Breast epithelium (tissue), 4 donors: Measurements from ENCODE around the gene SHISA8. TPM values are rescaled to one million over a fixed set of nuclear protein-coding genes. Genes with fewer than 3 reads are reported as not detected.

Source experiments
- DNase-seq, 2 donors: peaks; one replicate each; pipeline ENCODE4 v3.0.0-alpha.2; 2019; ENCODE audit warnings: low spot score in 2 of 2
- H3K27ac ChIP-seq, 2 donors: fragments of 200-600 bp; sonication (generic) in 1 of 2; one replicate each; pipeline ENCODE4 v1.5.1; 2016 to 2019; ENCODE audit warnings: mild to moderate bottlenecking in 1 of 2
- H3K27me3 ChIP-seq, 2 donors: fragments of 200-600 bp; sonication (generic) in 1 of 2; one replicate each; pipeline versions ENCODE4 v1.5.1 to v1.6.0; 2017 to 2019; ENCODE audit warnings: control low read depth in 1 of 2, mild to moderate bottlenecking in 1 of 2
- H3K36me3 ChIP-seq: fragments of 200-600 bp; one replicate; pipeline ENCODE4 v1.5.1; 2019
- H3K4me1 ChIP-seq, 2 donors: fragments of 200-600 bp; sonication (generic); one replicate each; pipeline ENCODE4 v1.5.1; 2016 to 2019; ENCODE audit warnings: control low read depth in 1 of 2
- H3K4me3 ChIP-seq, 3 donors: fragments of 200-600 bp; sonication (generic); 1 replicate in 2 of 3; 2 replicates in 1 of 3; pipeline ENCODE4 v1.5.1; 2016 to 2019; ENCODE audit warnings: mild to moderate bottlenecking in 3 of 3, moderate library complexity in 2 of 3
- H3K9me3 ChIP-seq, 2 donors: fragments of 200-600 bp; sonication (generic) in 1 of 2; one replicate each; pipeline ENCODE4 v1.5.1; 2016 to 2019; ENCODE audit warnings: control low read depth in 1 of 2
- POLR2A ChIP-seq: fragments of 450-650 bp; IDR thresholded peaks from one replicate; pipeline ENCODE4 v1.6.1; 2016; ENCODE audit warnings: antibody characterized with exemption, mild to moderate bottlenecking, moderate library complexity
- POLR2AphosphoS5 ChIP-seq, 3 donors: sonication (generic); formaldehyde crosslinking; IDR thresholded peaks; one replicate each; pipeline ENCODE4 v1.6.1; 2017; ENCODE audit warnings: antibody characterized with exemption in 3 of 3
- intact Hi-C: fragments of 100-400 bp; cut with DNase I; formaldehyde crosslinking; loops from one replicate; pipeline ENCODE4 v1.15.1; 2023; ENCODE audit warnings: low total_unique reads
- total RNA-seq, 3 donors: library from RNA; depleted of rRNA; stranded (reverse); fragments of >200 nt; gene quantifications; one replicate each; pipeline ENCODE4 v1.1.0, GENCODE V29; 2016
- TF ChIP-seq, protein P1 (sequence below), 3 donors: fragments of 450-650 bp; IDR thresholded peaks; one replicate each; pipeline ENCODE4 v1.5.1; 2016 to 2017; ENCODE audit warnings: antibody characterized with exemption in 3 of 3, mild to moderate bottlenecking in 3 of 3, moderate library complexity in 3 of 3

SHISA8 gene
- total RNA-seq, 3 donors from 2014 or later = not detected

DNA sequence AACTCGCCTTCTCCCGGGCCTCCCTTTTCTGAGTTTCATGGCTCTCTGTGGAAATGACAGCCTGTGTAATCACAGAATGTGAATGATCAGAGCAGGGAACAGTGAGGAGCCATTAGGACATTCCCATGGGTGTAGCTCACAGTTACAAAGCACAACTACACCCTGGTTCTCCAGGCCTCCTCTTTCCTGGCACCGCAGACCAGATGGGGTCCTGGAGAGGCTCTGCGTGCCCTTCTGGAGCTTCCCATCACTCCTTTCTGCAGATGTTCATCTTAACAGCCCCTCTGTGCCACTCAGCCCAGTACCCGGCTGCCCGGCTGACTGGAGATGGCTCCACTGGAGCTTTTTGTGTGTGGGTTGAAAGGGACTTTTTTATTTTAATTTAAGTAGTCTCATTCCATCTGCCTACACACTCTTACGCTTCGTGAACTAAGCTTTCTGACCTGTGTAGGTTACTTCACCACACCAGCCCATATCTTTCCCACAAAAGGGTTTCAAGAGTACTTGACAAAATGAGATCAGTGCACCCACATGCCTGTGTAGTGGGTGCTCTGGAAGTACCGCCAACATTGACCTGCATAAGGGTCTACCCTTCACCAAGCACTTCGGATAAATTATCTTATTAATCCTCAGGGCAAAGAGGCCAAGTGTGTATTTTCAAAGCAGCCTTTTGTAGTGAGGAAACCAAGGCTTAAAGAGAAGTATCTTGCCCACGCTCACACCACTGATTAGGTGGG is 52.2 kb downstream of the SHISA8 start:
- Histone ChIP-seq H3K36me3 (no peaks in the 10 kb centered on the region), H3K27ac (peak overlapping the region; percentile 55), H3K27me3 (no peaks in the 10 kb centered on the region), H3K4me1 (no peaks in the 10 kb centered on the region), H3K4me3 (no peak overlapping the region), H3K9me3 (no peaks in the 10 kb centered on the region)
- TF ChIP-seq POLR2AphosphoS5 (IDR thresholded peaks at IDR 0.05) (no peak), POLR2A (no peak)
- TF ChIP-seq, protein P1, sequence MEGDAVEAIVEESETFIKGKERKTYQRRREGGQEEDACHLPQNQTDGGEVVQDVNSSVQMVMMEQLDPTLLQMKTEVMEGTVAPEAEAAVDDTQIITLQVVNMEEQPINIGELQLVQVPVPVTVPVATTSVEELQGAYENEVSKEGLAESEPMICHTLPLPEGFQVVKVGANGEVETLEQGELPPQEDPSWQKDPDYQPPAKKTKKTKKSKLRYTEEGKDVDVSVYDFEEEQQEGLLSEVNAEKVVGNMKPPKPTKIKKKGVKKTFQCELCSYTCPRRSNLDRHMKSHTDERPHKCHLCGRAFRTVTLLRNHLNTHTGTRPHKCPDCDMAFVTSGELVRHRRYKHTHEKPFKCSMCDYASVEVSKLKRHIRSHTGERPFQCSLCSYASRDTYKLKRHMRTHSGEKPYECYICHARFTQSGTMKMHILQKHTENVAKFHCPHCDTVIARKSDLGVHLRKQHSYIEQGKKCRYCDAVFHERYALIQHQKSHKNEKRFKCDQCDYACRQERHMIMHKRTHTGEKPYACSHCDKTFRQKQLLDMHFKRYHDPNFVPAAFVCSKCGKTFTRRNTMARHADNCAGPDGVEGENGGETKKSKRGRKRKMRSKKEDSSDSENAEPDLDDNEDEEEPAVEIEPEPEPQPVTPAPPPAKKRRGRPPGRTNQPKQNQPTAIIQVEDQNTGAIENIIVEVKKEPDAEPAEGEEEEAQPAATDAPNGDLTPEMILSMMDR (IDR thresholded peaks at IDR 0.05) = no peak
- intact Hi-C loops = no loop called here
- DNase-seq = no peak

DNA sequence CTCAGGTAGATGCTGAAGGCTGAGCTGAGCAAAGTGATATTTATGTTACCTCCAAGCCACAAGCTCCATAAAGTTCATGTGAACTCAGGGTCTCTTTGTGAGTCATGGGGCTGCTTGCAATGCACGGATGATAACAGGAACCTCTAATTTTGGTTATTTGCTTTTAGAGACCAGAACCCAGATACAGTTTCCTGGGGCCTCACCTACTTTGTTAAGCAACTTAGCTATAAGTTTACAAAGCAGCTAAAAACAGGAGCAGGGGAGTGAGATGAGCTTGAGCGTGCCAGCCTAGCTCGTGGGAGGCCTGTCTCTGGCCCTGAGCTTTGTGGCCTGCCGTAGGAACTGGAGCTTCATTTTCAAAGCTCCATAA is 52.7 kb downstream of the SHISA8 start:
- intact Hi-C loops = no loop called here
- H3K27me3 ChIP-seq = no peaks in the 10 kb centered on the region
- H3K9me3 ChIP-seq = no peaks in the 10 kb centered on the region
- DNase-seq = no peak
- TF ChIP-seq POLR2AphosphoS5 (IDR thresholded peaks at IDR 0.05) (no peak), POLR2A (no peak)
- TF ChIP-seq, protein P1 (IDR thresholded peaks at IDR 0.05) = no peak
- H3K36me3 ChIP-seq = no peaks in the 10 kb centered on the region
- H3K4me3 ChIP-seq = no peak overlapping the region
- H3K4me1 ChIP-seq = no peaks in the 10 kb centered on the region
- H3K27ac ChIP-seq = peak overlapping the region; percentile 55

Other genes starting within 250 kb of the SHISA8 start
- gene SNU13, start 226.2 kb downstream of the SHISA8 start, total RNA-seq = 100 to 1,000 TPM in 2 of 3 donors, 10 to 100 TPM in 1; 97.9 to 145 (median 127) TPM
- 10 to 100 TPM in 1 of 3 donors, 1 to 10 TPM in 2; 1.3 to 12.1 (median 4.3) TPM for gene MEI1, start 215.6 kb downstream of the SHISA8 start, total RNA-seq
- 10 to 100 TPM in 2 of 3 donors, 1 to 10 TPM in 1; 4.0 to 12.3 (median 10.8) TPM for gene CCDC134, start 114.4 kb downstream of the SHISA8 start, total RNA-seq
- gene SREBF2, start 82.0 kb downstream of the SHISA8 start, total RNA-seq = 10 to 100 TPM; 20.8 to 33.5 (median 32.1) TPM
- under 1 TPM; under 0.01 to 0.33 (median 0.15) TPM for gene TNFRSF13C, start 11.7 kb upstream of the SHISA8 start, total RNA-seq
- 1 to 10 TPM; 1.5 to 2.9 (median 1.9) TPM for gene CENPM, start 32.1 kb upstream of the SHISA8 start, total RNA-seq
- gene SEPTIN3, start 54.4 kb upstream of the SHISA8 start, total RNA-seq = 1 to 10 TPM in 2 of 3 donors, under 1 TPM in 1; 0.16 to 2.2 (median 1.6) TPM
- gene WBP2NL, start 83.7 kb upstream of the SHISA8 start, total RNA-seq = 10 to 100 TPM in 1 of 3 donors, 1 to 10 TPM in 1, under 1 TPM in 1; 0.96 to 12.3 (median 2.0) TPM
- gene NAGA, start 155.7 kb upstream of the SHISA8 start, total RNA-seq = 10 to 100 TPM; 22.9 to 38.9 (median 27.2) TPM
- 10 to 100 TPM; 11.5 to 18.0 (median 11.6) TPM for gene PHETA2, start 159.2 kb upstream of the SHISA8 start, total RNA-seq
- gene SMDT1, start 164.6 kb upstream of the SHISA8 start, total RNA-seq = 10 to 100 TPM; 13.9 to 19.7 (median 16.2) TPM
- gene NDUFA6, start 175.7 kb upstream of the SHISA8 start, total RNA-seq = 10 to 100 TPM; 37.3 to 61.1 (median 45.2) TPM
- gene CYP2D6, start 215.7 kb upstream of the SHISA8 start, total RNA-seq = 1 to 10 TPM in 1 of 3 donors, under 1 TPM in 2; 0.16 to 2.0 (median 0.73) TPM